GM21423 (cell line): ENCODE measurements around the gene EEF1AKMT3.

Experiments
- ATAC-seq: cut with Tn5 transposase; IDR thresholded peaks from one replicate; pipeline ENCODE4 v1.9.1; 2021; ENCODE audit warnings: mild to moderate bottlenecking, moderate library complexity; ENCODE audit not compliant: unreplicated experiment

EEF1AKMT3 gene

DNA sequence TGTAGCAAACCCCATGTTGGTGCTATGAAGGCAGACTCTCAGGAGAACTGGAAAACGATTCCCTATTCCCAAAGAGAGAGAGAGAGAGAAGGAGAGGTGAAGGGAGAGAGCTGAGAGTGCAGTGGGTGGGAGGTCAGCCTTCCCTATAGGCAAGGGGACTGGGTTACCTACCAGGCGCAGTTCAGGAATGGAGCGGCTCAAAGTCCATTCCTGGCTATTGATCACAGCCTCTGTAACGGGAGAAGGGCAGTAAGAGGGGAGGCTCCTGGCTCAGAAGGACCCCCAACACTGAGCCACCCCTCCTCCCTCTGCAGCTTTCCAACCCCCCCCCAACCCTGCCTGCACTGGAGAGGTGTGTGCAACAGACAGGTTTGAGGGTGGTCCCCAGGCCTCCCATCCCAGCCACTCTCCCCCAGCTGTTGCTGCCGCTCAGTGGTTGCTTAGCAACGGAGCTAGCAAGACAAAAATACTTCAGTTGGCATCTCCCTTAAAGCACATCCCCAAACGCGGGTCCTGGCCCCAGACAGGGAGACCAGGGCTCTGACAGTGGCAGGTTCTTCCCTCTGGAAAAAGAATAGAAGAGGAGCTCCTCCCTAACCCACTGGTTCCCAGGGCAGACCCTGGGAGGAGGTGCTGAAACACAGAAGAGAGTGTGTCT is 37.1 kb upstream of the EEF1AKMT3 start:
- ATAC-seq, result no peak

DNA sequence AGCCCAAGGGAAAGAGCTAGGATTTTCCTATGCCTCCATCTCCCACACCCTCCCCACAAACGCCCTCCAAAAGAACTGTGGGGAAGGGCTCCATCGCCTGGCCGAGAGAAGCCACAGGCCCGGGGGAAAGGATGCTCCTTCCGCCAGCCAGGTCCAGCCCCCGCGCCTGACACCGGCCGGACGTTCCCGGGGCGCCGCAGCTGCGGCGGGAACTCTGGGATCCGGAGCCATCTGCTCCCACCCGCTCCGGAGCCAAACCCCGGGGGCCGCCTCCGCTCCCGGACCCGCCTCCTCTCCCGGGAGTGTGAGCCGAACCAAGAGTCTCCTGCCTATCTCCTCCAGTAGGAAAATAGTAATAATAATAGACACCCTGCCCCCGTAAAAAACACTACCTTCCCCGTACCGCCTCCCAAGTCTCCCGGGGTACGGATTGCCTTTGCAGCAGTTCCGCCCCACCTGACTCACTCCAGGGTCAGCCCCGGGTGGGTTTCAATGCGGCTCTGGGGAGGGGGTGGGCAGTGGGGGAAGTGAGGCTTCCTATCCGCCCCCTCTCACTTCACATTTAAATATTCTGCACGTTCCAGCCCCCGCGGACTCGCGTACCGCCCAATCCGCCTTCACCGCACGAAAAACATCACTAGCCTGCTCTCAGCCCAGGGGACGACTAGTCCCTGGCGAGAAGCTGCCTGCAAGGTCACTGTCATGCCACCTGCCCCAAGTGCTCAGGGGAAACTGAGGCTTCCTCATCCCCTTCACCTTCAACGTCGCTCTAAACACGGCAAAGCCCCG is 36.3 kb upstream of the EEF1AKMT3 start:
- no peak for ATAC-seq

GRCh38 chr12:57736741-57737466 is 35.5 kb upstream of the EEF1AKMT3 start:
- no peak for ATAC-seq

GRCh38 chr12:57737467-57738460 is 34.6 kb upstream of the EEF1AKMT3 start:
- no peak for ATAC-seq

DNA sequence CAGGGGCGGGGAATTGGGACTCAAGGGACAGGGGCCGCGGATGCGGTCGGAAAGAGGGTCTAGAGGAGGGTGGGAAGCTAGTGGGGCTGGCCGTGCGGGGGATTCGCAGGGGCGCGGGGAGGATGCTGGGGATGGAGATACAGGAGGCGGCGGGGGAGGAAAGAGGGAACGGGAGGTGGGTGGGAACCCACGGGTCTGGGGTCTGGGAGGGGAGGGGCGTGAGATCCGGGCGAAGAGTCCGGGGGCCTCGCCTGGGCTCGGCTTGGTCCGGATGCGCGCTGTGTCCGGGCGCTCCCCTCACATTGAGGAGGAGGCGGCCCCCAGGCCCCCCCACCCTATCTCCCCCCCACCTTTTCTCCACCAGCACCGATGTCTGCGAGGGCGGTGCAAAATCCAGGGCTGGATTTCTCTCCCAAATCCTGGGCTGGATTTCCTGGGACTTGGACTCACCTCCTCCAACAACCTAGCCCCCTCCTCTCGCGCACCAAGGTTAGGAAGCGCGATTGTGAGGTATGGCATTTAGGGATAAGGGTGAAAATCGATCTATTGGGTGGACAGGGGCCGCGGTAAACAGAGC is 33.7 kb upstream of the EEF1AKMT3 start, which contains the start of gene AGAP2:
AGAP2 (minus strand) TSS at position 82 of the 577 bp plus-strand sequence. CDS start 496 bp downstream, outside the sequence.
- ATAC-seq, result no peak

GRCh38 chr12:57739387-57739786 is 33.0 kb upstream of the EEF1AKMT3 start:
- ATAC-seq, result no peak

DNA sequence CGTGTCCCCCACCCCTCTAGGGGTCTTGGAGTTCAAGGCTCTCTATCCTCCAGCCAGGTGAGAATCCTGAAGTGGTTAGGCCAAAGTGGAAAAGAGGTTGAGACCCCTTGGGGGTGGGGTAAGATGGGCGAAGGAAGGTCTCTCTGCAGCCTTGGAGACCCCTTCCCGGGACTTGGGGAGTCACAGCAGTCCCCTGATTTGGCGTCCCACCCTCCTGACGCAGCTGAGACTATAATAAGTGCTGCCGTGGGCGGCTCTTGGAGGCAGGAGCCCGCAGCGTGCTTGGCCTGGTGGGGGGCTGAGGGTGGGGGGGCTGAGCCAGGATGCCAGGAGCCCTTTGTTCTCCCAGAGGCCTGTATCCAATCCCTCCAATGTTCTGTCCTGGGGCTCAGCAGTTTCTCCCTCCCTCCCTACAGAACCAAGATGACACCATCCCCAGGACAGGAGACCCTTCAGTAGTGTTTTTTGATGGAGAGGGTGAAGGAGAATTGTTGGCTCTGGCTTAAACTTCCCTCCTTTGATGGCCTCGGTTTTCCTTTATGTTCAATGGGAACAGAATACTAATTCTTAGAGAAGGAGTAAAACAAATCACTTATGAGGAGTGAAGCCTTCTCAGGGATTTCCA is 32.4 kb upstream of the EEF1AKMT3 start:
- ATAC-seq, result no peak

DNA sequence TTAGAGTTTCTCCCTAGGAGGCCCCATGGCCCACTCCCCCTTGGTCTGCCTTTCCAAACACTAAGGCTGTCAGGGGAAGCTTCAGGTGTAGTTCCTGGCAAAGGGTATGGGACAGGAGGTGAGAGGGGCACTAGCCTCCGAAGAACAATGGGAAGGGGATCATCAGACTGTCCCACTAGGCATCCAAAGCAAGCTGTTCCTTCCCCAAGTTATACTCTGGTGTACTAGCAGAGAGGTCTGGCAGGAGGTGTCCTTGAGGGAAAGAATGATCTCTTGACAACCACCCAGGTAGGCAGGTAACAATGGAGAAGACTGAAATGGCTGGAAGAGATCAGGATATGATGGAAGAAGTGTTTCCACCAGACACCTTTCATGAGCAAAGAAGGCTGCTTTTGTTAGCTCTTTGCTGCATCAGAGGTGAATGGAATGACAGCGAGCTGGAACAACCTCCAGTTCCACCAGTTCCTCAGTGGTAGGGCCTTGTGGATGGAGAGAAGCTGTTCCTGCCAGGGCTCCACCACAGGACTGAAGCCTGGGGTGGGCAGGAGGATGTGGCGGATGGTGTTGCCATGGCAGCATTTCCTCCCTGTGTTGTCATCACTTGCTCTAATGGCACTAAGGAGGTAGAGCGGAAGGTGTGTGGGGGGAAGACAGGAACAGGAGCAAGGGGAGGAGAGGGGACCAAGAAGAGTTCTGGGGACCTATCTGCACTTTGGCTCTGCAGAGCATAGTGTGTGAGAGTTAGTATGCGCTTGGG is 31.6 kb upstream of the EEF1AKMT3 start:
- peak; percentile 59 for ATAC-seq

GRCh38 chr12:57741413-57741789 is 31.0 kb upstream of the EEF1AKMT3 start:
- ATAC-seq, result no peak

DNA sequence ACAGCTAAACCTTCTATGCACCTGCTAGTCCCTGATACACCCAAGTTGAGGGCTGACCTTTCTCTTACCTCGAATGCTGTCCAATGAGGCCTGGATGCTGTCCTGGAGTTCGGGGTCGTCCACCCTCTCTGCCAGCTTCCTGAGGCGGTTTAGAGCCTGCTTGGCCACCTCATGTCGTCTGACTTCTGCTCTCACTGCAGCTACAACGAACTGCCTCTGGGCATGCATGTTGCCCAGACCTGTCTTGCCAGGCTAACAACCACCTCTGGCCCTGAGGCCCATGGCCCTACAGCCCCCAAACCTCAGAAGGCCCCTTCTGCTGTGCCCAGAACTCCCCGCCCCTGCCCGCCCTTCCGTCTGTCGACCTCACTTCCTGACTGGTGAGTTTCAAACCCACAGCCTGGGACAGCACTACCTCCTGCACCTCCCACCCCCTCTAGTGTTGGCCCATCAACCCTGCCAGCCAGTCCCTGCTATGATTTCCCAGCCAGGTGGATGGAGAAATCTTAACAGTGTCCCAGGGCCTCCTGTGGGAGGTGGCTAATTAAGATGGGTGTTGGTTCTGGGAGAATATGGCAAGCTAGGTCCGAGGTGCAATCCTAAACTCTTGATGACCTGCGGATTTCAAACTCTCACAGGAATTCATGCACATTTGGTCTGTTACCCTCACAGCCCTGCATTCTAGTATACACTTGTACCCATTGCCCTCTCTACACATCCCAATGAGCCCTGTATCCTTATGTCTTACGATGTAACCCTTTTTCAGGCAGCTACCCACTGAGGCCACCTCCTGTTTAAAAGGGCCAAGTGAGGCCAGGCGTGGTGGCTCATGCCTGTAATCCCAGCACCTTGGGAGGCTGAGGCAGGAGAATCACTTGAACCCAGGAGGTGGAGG is 30.3 kb upstream of the EEF1AKMT3 start:
- ATAC-seq, result peak; percentile 57

DNA sequence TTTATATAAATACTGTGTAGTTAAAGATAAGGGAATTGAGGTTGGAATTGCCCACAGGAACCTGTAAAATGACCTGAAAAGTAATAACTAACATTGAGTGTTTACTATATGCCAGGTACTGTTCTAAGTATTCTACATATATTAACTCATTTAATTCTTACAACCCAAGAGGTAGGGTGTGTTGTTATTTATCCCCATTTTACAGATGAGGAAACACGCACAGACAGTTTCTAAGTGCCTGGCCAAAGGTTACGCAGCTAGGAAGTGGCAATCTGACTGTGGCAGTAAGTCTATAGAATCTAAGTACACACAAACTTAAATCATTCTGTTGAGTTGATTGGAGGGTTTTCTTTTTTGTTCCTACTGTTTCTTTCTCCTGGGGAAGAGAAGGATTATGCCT is 28.6 kb upstream of the EEF1AKMT3 start:
- no peak for ATAC-seq

- ATAC-seq, result peak; percentile 21
Observed at GRCh38 chr12:57744194-57744776, 28.1 kb upstream of the EEF1AKMT3 start.

DNA sequence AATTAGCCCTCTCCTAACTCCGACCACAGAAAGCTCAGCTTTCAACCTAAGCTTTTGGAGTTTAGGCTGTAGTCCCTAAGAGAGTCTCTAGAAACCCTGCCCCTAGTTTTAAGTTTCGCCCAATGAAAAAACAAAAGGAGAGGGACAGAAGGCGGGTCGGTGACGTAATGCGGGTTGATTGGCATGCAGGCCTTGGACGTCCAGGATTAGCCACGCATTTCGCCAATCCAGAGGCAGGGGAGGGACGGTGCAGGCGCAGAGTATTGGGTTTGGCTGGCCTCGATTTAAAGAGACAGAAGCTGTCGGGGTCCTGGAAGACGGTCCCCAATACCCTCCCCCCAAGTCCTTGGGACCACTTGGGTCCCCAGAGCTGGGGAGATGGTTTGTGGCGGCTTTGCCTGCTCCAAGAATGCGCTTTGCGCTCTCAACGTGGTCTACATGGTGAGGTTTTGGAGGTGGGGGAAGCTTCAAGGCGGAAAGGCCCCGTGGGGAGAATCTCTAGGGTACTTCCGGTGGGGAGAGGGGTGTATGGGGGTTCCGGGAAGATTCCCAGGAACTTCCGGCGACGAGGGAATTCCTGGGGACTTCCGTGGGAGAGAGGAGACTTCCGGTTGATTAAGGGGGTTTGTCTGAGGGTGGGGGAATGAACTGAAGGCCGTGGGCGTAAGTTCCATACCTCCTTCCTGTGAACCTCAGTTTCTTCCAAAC is 27.5 kb upstream of the EEF1AKMT3 start, which contains the start of gene TSPAN31:
TSPAN31 (plus strand) TSS at position 263 of the 708 bp plus-strand sequence; CDS start at position 379, 116 bp downstream.
- peak; percentile 79 for ATAC-seq

DNA sequence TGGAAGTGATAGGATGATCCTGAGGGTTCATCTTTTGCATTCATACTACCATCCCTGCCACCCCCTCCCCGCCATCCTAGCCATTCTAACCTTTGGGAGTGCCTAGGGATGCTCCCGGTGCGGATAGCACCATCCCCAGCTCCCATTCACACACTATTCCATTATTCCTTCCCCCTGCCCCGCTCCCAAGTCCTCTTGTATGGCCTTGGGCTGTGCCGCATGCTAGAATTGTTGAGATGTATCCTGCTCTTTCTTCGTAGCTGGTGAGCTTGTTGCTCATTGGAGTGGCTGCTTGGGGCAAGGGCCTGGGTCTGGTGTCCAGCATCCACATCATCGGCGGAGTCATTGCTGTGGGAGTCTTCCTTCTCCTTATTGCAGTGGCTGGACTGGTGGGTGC is 26.9 kb upstream of the EEF1AKMT3 start:
- ATAC-seq, result no peak

GRCh38 chr12:57746025-57746424 is 26.4 kb upstream of the EEF1AKMT3 start:
- no peak for ATAC-seq

- no peak for ATAC-seq
Observed at GRCh38 chr12:57749061-57749460, 23.4 kb upstream of the EEF1AKMT3 start.
